HFF-Myc (cell line): ENCODE results near the gene BRD1.

Experiments used
- DNase-seq: peaks from one replicate; pipeline ENCODE4 v3.0.0-alpha.2; 2011; ENCODE audit warnings: low read depth; ENCODE audit errors: extremely low read depth
- H3K4me3 ChIP-seq: replicated peaks from 2 replicates; pipeline ENCODE4 v1.5.1; 2011; ENCODE audit warnings: low read depth, mild to moderate bottlenecking, control low read depth, low read length
- CTCF ChIP-seq: IDR thresholded peaks from 2 replicates; pipeline ENCODE4 v1.5.1; 2012; ENCODE audit warnings: mild to moderate bottlenecking, low read depth, low read length, control low read depth; ENCODE audit errors: missing control alignments

Gene BRD1

GRCh38 chr22:49792107-49792506 lies 35.6 kb downstream of the BRD1 start:
- DNase-seq = no peak
- no peak overlapping the region for H3K4me3 ChIP-seq
- TF ChIP-seq CTCF = no peak

GRCh38 chr22:49791682-49792081 lies 36.0 kb downstream of the BRD1 start:
- no peak for DNase-seq
- no peak for TF ChIP-seq CTCF
- no peak overlapping the region for H3K4me3 ChIP-seq

- TF ChIP-seq CTCF = no peak
- no peak overlapping the region for H3K4me3 ChIP-seq
- no peak for DNase-seq
Measured at GRCh38 chr22:49790912-49791311, 36.8 kb downstream of the BRD1 start.

GRCh38 chr22:49789289-49790141 lies 38.2 kb downstream of the BRD1 start:
- DNase-seq = no peak

GRCh38 chr22:49788504-49788903 lies 39.2 kb downstream of the BRD1 start:
- DNase-seq = no peak
- H3K4me3 ChIP-seq = no peak overlapping the region
- TF ChIP-seq CTCF = no peak

More at GRCh38 chr22:49789289-49790141, 38.2 kb downstream of the BRD1 start:
- no peak overlapping the region for H3K4me3 ChIP-seq
- TF ChIP-seq CTCF = no peak

- DNase-seq = no peak
- TF ChIP-seq CTCF = no peak
- no peak overlapping the region for H3K4me3 ChIP-seq
Measured at GRCh38 chr22:49787861-49788260, 39.8 kb downstream of the BRD1 start.
